ENCODE data around the gene PRDM13. TPM values are rescaled to one million over a fixed set of nuclear protein-coding genes. Genes with fewer than 3 reads are reported as not detected.
"Not testable (repeated sequence)": the region's sequence is repeated elsewhere in the genome, so short reads cannot be mapped to it uniquely, and the experiment has no call there.

The PRDM13 gene
- total RNA-seq, 1 donor from 2014 or later, result not detected

DNA sequence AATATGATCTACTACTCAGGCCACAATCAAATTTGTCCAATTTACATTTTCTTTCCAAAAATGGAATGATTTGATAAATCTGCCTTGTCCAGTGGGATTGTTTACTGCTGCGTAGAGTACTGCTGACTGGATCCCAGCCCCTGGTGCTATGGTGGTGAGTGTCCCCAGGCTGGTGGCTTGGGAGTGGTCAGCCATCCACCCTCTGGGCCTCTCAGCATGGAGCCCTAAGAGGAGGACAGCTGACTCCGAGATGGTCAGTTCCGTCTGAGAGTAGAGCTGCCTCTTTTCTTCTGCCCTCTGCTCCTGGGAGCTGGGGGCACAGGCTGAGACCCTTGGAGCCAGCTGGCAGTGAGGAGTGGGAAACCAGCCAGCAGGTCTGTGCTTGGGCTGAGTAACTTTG, 22.7 kb downstream of the PRDM13 start:
- no peak overlapping the region for H2AFZ ChIP-seq (ENCODE audit: low read depth, low read length)
- H3K79me2 ChIP-seq (ENCODE audit: insufficient read depth, low read length), result no peaks in the 10 kb centered on the region
- H3K27ac Mint-ChIP-seq (ENCODE audit: unreplicated experiment), result no peak overlapping the region
- peaks cover 2% of the 10 kb centered on the region for H3K27me3 ChIP-seq (ENCODE audit: insufficient read depth, low read length)
- FAIRE-seq (no peak), DNase-seq (ENCODE audit: low read depth) (no peak)
- no peaks in the 10 kb centered on the region for H3K36me3 ChIP-seq (ENCODE audit: insufficient read depth, low read length)
- no peaks in the 10 kb centered on the region for H4K20me1 ChIP-seq (ENCODE audit: insufficient read depth, low read length)
- H3K4me1 ChIP-seq (ENCODE audit: insufficient read depth, low read length), result no peaks in the 10 kb centered on the region
- TF ChIP-seq EZH2 (IDR thresholded peaks at IDR 0.05; ENCODE audit: insufficient read depth, low read length), result no peak
- no peak for TF ChIP-seq CTCF (IDR thresholded peaks at IDR 0.05; ENCODE audit: insufficient read depth, low read depth, low read length)
- H3K4me3 Mint-ChIP-seq (ENCODE audit: unreplicated experiment), result no peak overlapping the region
- no peaks in the 10 kb centered on the region for H3K4me1 Mint-ChIP-seq (ENCODE audit: low read depth, unreplicated experiment)
- H3K4me2 ChIP-seq (ENCODE audit: low read length), result no peak overlapping the region
- no peaks in the 10 kb centered on the region for H3K9me3 ChIP-seq (ENCODE audit: insufficient read depth, low read depth, low read length)
- peaks cover 2% of the 10 kb centered on the region for H3K9me3 Mint-ChIP-seq (ENCODE audit: unreplicated experiment)
- H3K27ac ChIP-seq (ENCODE audit: low read depth, low read length), result no peak overlapping the region
- H3K36me3 Mint-ChIP-seq (ENCODE audit: low read depth, unreplicated experiment), result no peaks in the 10 kb centered on the region
- H3K4me3 ChIP-seq (ENCODE audit: insufficient read depth, low read depth, low read length), result no peak overlapping the region
- H3K27me3 Mint-ChIP-seq (ENCODE audit: low read depth, unreplicated experiment), result peaks cover 12% of the 10 kb centered on the region
- no peak overlapping the region for H3K9ac ChIP-seq (ENCODE audit: low read length)

DNA sequence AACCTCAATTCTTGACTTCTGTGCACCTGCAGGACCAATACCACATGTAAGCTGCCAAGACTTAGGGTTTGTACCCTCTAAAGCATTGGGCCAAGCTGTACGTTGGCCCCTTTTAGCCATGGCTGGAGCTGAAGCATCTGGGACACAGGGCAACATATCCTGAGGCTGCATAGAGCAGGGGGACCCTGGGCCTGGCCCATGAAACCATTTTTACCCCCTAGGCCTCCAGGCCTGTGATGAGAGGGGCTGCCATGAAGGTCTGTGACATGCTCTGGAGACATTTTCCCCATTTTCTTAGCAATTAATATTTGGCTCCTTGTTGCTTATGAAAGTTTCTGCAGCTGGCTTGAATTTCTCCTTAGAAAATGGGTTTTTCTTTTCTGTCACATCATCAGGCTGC, 31.0 kb downstream of the PRDM13 start:
- Mint-ChIP-seq H3K4me1 (ENCODE audit: low read depth, unreplicated experiment) (no peaks in the 10 kb centered on the region), H3K9me3 (ENCODE audit: unreplicated experiment) (peaks cover 9% of the 10 kb centered on the region), H3K27me3 (ENCODE audit: low read depth, unreplicated experiment) (peaks cover 12% of the 10 kb centered on the region), H3K27ac (ENCODE audit: unreplicated experiment) (no peak overlapping the region), H3K36me3 (ENCODE audit: low read depth, unreplicated experiment) (peaks cover 2% of the 10 kb centered on the region), H3K4me3 (ENCODE audit: unreplicated experiment) (no peak overlapping the region)
- Histone ChIP-seq H3K79me2 (ENCODE audit: insufficient read depth, low read length) (no peaks in the 10 kb centered on the region), H3K4me2 (ENCODE audit: low read length) (no peak overlapping the region), H3K4me1 (ENCODE audit: insufficient read depth, low read length) (no peaks in the 10 kb centered on the region), H3K27me3 (ENCODE audit: insufficient read depth, low read length) (no peaks in the 10 kb centered on the region), H3K9me3 (ENCODE audit: insufficient read depth, low read depth, low read length) (no peaks in the 10 kb centered on the region), H4K20me1 (ENCODE audit: insufficient read depth, low read length) (no peaks in the 10 kb centered on the region), H2AFZ (ENCODE audit: low read depth, low read length) (no peak overlapping the region), H3K27ac (ENCODE audit: low read depth, low read length) (no peak overlapping the region), H3K36me3 (ENCODE audit: insufficient read depth, low read length) (no peaks in the 10 kb centered on the region), H3K9ac (ENCODE audit: low read length) (no peak overlapping the region), H3K4me3 (ENCODE audit: insufficient read depth, low read depth, low read length) (no peak overlapping the region)
- DNase-seq (ENCODE audit: low read depth) (no peak), FAIRE-seq (no peak)
- TF ChIP-seq EZH2 (IDR thresholded peaks at IDR 0.05; ENCODE audit: insufficient read depth, low read length), result no peak
- no peak for TF ChIP-seq CTCF (IDR thresholded peaks at IDR 0.05; ENCODE audit: insufficient read depth, low read depth, low read length)

DNA sequence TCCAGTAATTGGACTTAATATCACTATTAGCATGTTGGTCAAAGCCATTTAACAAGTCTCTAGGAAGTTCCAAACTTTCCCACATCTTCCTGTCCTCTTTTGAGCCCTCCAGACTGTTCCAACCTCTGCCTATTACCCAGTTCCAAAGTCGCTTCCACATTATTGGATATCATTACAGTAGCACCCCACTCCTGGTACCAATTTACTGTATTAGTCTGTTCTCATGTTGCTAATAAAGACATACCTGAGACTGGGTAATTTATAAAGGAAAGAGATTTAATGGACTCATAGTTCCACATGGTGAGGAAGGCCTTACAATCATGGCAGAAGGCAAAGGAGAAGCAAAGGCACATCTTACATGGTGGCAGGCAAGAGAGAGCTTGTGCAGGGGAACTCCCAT, 31.7 kb downstream of the PRDM13 start:
- not testable (repeated sequence) for H3K4me1 ChIP-seq (ENCODE audit: insufficient read depth, low read length); H3K9me3 ChIP-seq (ENCODE audit: insufficient read depth, low read depth, low read length); H3K4me3 ChIP-seq (ENCODE audit: insufficient read depth, low read depth, low read length); H3K9ac ChIP-seq (ENCODE audit: low read length); DNase-seq (ENCODE audit: low read depth); H3K4me3 Mint-ChIP-seq (ENCODE audit: unreplicated experiment); H3K27ac ChIP-seq (ENCODE audit: low read depth, low read length); H3K4me1 Mint-ChIP-seq (ENCODE audit: low read depth, unreplicated experiment); H3K36me3 Mint-ChIP-seq (ENCODE audit: low read depth, unreplicated experiment); H2AFZ ChIP-seq (ENCODE audit: low read depth, low read length); H3K36me3 ChIP-seq (ENCODE audit: insufficient read depth, low read length); H3K4me2 ChIP-seq (ENCODE audit: low read length); H3K9me3 Mint-ChIP-seq (ENCODE audit: unreplicated experiment); H3K79me2 ChIP-seq (ENCODE audit: insufficient read depth, low read length); FAIRE-seq; H4K20me1 ChIP-seq (ENCODE audit: insufficient read depth, low read length); H3K27ac Mint-ChIP-seq (ENCODE audit: unreplicated experiment); H3K27me3 ChIP-seq (ENCODE audit: insufficient read depth, low read length)
- peaks cover 12% of the 10 kb centered on the region for H3K27me3 Mint-ChIP-seq (ENCODE audit: low read depth, unreplicated experiment)

All from astrocyte (in vitro differentiated cells and primary cell).